GM10266 (cell line): ENCODE measurements around the gene LRRC75A.

Source experiments
- DNase-seq: peaks from one replicate; pipeline ENCODE4 v3.0.0; 2012; ENCODE audit errors: extremely low spot score
- CTCF ChIP-seq: IDR thresholded peaks from 2 replicates; pipeline ENCODE4 v1.5.1; 2012; ENCODE audit warnings: mild to moderate bottlenecking, low read depth; ENCODE audit not compliant: control insufficient read depth, insufficient read depth; ENCODE audit errors: missing control alignments

Gene LRRC75A

GRCh38 chr17:16484445-16485175 is 7.4 kb downstream of the LRRC75A start:
- TF ChIP-seq CTCF = no peak
- no peak for DNase-seq

- no peak for TF ChIP-seq CTCF
- DNase-seq = no peak
Measured at GRCh38 chr17:16483021-16483645, 8.9 kb downstream of the LRRC75A start.

GRCh38 chr17:16482253-16482652 is 9.7 kb downstream of the LRRC75A start:
- no peak for TF ChIP-seq CTCF
- DNase-seq = no peak

- no peak for TF ChIP-seq CTCF
- DNase-seq = no peak
Measured at GRCh38 chr17:16480995-16481394, 11.0 kb downstream of the LRRC75A start.

GRCh38 chr17:16479264-16479663 is 12.7 kb downstream of the LRRC75A start:
- DNase-seq = no peak
- no peak for TF ChIP-seq CTCF

- no peak for TF ChIP-seq CTCF
- DNase-seq = no peak
Measured at GRCh38 chr17:16478649-16479048, 13.3 kb downstream of the LRRC75A start.

GRCh38 chr17:16477666-16478065 is 14.3 kb downstream of the LRRC75A start:
- DNase-seq = no peak
- TF ChIP-seq CTCF = no peak
